SKM-1 (cell line): ENCODE measurements around the gene BRINP1.

Source experiments
- DNase-seq: peaks from one replicate; lab custom pipeline; 2025; ENCODE audit not compliant: unreplicated experiment; lab: John Stamatoyannopoulos, UW

Gene BRINP1

DNA sequence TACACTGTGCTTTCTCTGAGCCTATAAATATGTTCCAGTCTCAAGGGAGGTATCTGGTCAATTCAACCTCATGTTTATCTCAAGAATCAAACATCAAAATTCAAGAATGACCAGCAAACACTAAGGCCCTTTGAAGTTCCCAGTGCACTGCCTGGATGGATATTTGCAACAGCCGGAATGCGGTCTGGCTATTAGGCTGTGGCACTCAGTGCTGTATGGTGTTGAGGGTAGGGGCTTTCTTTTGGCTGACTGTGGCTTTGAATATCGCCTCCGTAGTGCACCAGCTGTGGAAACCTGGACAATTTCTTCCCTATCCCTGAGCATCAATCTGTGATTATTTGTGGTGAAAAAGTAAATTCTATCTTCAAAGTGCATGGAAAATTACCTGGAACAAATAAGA, 220.4 kb downstream of the BRINP1 start:
- no peak for DNase-seq

GRCh38 chr9:119137479-119137878, 231.8 kb downstream of the BRINP1 start:
- DNase-seq, result no peak

GRCh38 chr9:119126040-119126439, 243.2 kb downstream of the BRINP1 start:
- DNase-seq, result no peak

DNA sequence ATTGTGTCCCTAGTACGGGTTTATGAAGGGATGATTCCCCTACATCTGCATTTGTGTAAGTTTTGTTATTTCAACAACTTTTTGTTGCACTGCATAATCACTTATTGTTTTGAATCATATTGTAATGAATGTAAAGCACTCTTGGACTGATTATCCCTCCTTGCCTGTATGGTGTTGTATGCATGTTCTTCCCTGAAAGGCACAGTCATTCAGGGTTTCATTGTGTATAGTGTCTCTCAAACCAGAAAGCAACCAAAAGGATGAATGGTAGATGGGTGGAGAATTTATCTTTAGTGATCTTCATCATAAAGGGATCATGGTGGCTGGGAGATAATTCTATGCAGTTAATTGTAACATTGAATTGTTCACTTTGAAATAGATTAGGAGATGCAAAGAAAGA, 247.3 kb downstream of the BRINP1 start:
- DNase-seq, result no peak

GRCh38 chr9:119117409-119117808, 251.8 kb downstream of the BRINP1 start:
- no peak for DNase-seq
